ENCODE measurements around the gene PCDH17.
A peak's percentile ranks its signal among the peaks of the same experiment; 100 is the strongest.

Gene PCDH17

DNA sequence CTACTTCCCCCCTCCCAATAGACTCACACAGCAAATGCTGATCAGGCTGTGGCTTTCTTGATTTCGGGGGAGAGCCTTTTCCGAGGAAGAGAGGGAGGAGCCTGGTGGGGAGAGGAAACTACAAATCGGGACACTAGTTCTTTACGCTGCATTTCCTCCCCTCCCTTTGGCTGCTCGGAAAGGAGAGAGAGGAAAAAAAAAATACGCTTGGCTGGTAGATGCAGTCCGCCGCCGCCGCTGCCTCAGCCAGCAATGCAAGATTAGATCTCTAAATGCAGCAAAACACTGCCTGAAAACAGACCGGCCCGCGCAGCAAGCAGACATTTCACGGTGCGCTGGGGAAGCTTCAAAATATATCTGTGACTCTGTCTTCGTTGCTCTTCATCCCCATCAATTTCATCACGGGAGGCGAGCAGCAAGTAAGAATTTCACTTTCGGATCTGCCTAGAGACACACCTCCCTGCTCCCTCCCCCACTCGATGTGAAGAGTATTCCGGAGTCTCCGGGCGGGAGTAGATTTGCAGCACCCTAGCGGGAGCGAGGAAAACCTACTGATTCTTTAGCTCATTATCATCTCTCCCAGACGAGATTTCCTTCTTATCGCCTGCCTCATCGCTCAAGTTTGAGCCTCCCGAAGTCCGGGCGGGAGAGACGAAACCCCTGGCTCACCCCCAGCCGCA lies at the start of gene PCDH17:
TSS of gene PCDH17 (plus strand) at position 149 of the 680 bp plus-strand sequence. CDS start 803 bp downstream, outside the sequence.
- peaks cover 17% of the 10 kb centered on the region for H3K9me3 ChIP-seq (ENCODE audit: insufficient read depth, low read length)
- H3K9ac ChIP-seq (ENCODE audit: low read length) = no peak within 1 kb of the TSS
- H2AFZ ChIP-seq (ENCODE audit: low read depth, low read length) = no peak within 1 kb of the TSS
- no peaks in the 10 kb centered on the region for H3K79me2 ChIP-seq (ENCODE audit: low read length)
- H3K27ac ChIP-seq (ENCODE audit: low read length) = no peak within 1 kb of the TSS
- no peaks in the 10 kb centered on the region for H3K36me3 ChIP-seq (replicated peaks; ENCODE audit: low read depth, low read length)
- no peaks in the 10 kb centered on the region for H4K20me1 ChIP-seq (ENCODE audit: insufficient read depth, low read length)
- no peaks in the 10 kb centered on the region for H3K27me3 ChIP-seq (ENCODE audit: low read depth, low read length)
- TF ChIP-seq, protein P1, sequence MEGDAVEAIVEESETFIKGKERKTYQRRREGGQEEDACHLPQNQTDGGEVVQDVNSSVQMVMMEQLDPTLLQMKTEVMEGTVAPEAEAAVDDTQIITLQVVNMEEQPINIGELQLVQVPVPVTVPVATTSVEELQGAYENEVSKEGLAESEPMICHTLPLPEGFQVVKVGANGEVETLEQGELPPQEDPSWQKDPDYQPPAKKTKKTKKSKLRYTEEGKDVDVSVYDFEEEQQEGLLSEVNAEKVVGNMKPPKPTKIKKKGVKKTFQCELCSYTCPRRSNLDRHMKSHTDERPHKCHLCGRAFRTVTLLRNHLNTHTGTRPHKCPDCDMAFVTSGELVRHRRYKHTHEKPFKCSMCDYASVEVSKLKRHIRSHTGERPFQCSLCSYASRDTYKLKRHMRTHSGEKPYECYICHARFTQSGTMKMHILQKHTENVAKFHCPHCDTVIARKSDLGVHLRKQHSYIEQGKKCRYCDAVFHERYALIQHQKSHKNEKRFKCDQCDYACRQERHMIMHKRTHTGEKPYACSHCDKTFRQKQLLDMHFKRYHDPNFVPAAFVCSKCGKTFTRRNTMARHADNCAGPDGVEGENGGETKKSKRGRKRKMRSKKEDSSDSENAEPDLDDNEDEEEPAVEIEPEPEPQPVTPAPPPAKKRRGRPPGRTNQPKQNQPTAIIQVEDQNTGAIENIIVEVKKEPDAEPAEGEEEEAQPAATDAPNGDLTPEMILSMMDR (IDR thresholded peaks at IDR 0.05; ENCODE audit: low read depth, low read length) = no peak
- no peak for TF ChIP-seq EZH2phosphoT487 (IDR thresholded peaks at IDR 0.05; ENCODE audit: low read depth)
- H3K4me3 ChIP-seq (ENCODE audit: low read length) = no peak within 1 kb of the TSS
- H3K4me1 ChIP-seq (ENCODE audit: low read length) = peaks cover 4% of the 10 kb centered on the region; the same call in 1 of the 2 replicates
- H3K4me2 ChIP-seq (ENCODE audit: low read length) = no peak within 1 kb of the TSS

DNA sequence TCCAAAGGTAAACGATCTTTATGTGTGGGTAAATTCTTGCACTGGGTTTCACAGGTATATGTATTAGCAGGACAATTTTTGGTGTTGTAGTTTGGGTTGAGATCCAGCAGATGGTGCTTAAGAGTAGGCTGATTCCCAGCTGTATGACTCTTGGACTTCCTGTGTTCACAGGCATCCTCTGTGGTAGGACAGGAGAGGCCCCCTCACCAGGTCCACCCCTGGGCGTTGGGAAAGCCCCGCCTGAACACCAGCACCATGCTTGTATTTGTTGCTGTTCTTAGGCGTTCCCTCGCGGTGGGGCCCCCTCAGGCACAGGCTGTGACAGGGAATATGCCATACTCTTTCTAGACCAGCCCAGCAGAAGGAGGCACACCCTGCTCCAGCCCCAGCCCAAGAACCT lies 49.5 kb upstream of the PCDH17 start:
- H3K79me2 ChIP-seq (ENCODE audit: low read length) = no peaks in the 10 kb centered on the region
- no peaks in the 10 kb centered on the region for H4K20me1 ChIP-seq (ENCODE audit: insufficient read depth, low read length)
- no peak overlapping the region for H3K27ac ChIP-seq (ENCODE audit: low read length)
- H3K4me2 ChIP-seq (ENCODE audit: low read length) = no peak overlapping the region
- H3K4me3 ChIP-seq (ENCODE audit: low read length) = no peak overlapping the region
- no peak overlapping the region for H3K9ac ChIP-seq (ENCODE audit: low read length)
- TF ChIP-seq EZH2phosphoT487 (IDR thresholded peaks at IDR 0.05; ENCODE audit: low read depth) = no peak
- TF ChIP-seq, protein P1 (IDR thresholded peaks at IDR 0.05; ENCODE audit: low read depth, low read length) = peak; percentile 25
- H3K9me3 ChIP-seq (ENCODE audit: insufficient read depth, low read length) = no peaks in the 10 kb centered on the region
- H3K27me3 ChIP-seq (ENCODE audit: low read depth, low read length) = no peaks in the 10 kb centered on the region
- H2AFZ ChIP-seq (ENCODE audit: low read depth, low read length) = no peak overlapping the region
- no peaks in the 10 kb centered on the region for H3K4me1 ChIP-seq (ENCODE audit: low read length)
- no peaks in the 10 kb centered on the region for H3K36me3 ChIP-seq (replicated peaks; ENCODE audit: low read depth, low read length)

GRCh38 chr13:57583529-57583928 lies 48.0 kb upstream of the PCDH17 start:
- Histone ChIP-seq H3K9me3 (ENCODE audit: insufficient read depth, low read length) (no peaks in the 10 kb centered on the region), H3K4me2 (ENCODE audit: low read length) (no peak overlapping the region), H2AFZ (ENCODE audit: low read depth, low read length) (no peak overlapping the region), H3K36me3 (replicated peaks; ENCODE audit: low read depth, low read length) (no peaks in the 10 kb centered on the region), H3K9ac (ENCODE audit: low read length) (no peak overlapping the region), H3K27ac (ENCODE audit: low read length) (no peak overlapping the region), H3K4me1 (ENCODE audit: low read length) (no peaks in the 10 kb centered on the region), H3K4me3 (ENCODE audit: low read length) (no peak overlapping the region), H3K79me2 (ENCODE audit: low read length) (no peaks in the 10 kb centered on the region), H3K27me3 (ENCODE audit: low read depth, low read length) (no peaks in the 10 kb centered on the region), H4K20me1 (ENCODE audit: insufficient read depth, low read length) (no peaks in the 10 kb centered on the region)
- no peak for TF ChIP-seq EZH2phosphoT487 (IDR thresholded peaks at IDR 0.05; ENCODE audit: low read depth)
- TF ChIP-seq, protein P1 (IDR thresholded peaks at IDR 0.05; ENCODE audit: low read depth, low read length) = no peak

GRCh38 chr13:57588639-57589038 lies 42.9 kb upstream of the PCDH17 start:
- Histone ChIP-seq H4K20me1 (ENCODE audit: insufficient read depth, low read length) (no peaks in the 10 kb centered on the region), H3K4me3 (ENCODE audit: low read length) (no peak overlapping the region), H2AFZ (ENCODE audit: low read depth, low read length) (no peak overlapping the region), H3K79me2 (ENCODE audit: low read length) (no peaks in the 10 kb centered on the region), H3K36me3 (replicated peaks; ENCODE audit: low read depth, low read length) (no peaks in the 10 kb centered on the region), H3K27me3 (ENCODE audit: low read depth, low read length) (no peaks in the 10 kb centered on the region), H3K4me2 (ENCODE audit: low read length) (no peak overlapping the region), H3K4me1 (ENCODE audit: low read length) (no peaks in the 10 kb centered on the region), H3K9ac (ENCODE audit: low read length) (no peak overlapping the region), H3K27ac (ENCODE audit: low read length) (no peak overlapping the region), H3K9me3 (ENCODE audit: insufficient read depth, low read length) (no peaks in the 10 kb centered on the region)
- no peak for TF ChIP-seq EZH2phosphoT487 (IDR thresholded peaks at IDR 0.05; ENCODE audit: low read depth)
- TF ChIP-seq, protein P1 (IDR thresholded peaks at IDR 0.05; ENCODE audit: low read depth, low read length) = no peak

Measured in OCI-LY3 (cell line).